UCSD-AML1 (cell line): ENCODE data around the gene MAD1L1.

Experiments used
- DNase-seq: peaks from one replicate; lab custom pipeline; 2025; ENCODE audit not compliant: unreplicated experiment; lab: John Stamatoyannopoulos, UW

The MAD1L1 gene

DNA sequence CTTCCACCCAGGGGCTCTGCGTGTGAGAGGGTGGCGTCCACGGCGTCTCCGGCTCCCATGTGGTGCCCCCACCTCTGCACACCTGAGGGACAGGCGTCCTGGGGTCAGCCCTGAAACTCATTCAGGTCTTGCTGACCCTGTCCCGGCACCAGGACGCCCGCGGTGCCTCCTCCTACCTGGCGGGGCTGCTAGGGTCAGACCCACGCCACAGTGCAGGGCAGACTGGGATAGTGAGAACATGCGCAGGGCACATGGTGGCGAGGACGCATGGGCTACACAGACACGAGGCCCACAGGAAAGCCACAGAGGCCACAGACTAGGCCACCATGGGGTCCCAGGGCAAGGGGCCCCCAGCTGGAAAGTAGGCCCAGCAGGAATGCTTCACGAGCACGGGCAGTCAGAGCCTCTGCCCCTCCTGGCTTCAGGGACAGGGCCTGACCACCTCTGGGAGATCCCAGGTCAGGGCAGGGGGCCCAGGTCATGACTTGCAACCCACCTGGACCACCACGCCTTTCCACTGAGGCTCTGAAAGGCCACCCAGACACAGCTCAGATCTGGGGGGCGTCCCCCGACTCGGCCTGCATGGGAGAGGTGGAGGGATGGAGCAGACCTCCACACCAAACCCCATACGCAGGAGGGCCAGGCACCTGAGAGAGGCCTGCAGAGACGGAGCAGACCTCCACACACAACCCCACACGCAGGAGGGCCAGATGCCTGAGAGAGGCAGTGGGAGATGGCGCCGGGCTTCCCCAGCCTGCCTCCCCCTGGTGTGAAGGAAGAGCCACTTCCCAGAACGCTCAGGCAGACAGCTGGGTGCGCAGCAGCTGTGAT, 374.1 kb downstream of the MAD1L1 start:
- DNase-seq = no peak

DNA sequence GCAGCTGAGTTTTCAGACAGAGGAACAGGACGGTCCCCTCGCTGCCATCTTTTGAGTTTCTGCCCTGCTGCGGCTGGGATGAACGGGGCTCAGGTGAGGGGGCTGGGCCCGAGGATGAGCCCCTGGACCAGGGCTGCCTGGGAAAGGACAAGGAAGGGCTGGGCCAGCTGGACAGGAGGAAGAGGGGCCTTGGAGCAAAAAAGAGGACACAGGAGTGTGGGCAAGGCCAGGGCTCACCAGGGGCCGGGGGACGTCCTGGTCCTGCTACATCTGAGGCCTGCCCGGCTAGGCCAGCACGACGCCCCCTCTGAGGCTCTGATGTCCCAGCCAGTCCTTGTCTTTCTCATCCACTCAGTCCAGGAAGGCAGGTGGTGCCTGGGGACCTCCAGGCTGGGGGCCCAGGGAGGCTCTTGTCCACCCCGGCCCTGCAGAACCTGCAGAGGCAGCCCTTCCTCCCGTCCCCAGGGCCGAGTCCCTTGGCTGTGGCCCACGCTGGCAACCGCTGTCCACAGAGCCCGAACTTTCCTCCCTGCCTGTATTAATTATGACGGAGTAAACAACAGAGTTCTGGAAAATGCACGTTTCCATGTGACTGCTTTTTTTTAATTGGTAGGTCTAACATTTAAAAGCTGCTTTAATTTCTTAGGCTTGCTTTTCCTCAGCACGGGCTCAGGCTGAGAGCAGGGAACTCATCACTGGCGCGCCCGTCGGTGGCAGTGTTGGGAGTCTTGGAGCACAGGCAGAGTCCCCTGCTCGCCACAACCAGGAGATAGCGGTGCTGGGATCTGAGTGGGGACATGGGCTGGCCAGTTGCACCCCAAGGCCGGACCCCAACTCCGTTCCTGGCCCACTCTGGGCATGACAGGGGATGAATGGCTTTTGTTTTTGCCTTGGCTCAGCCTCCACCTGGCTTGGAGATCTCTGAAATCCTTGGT, 375.0 kb downstream of the MAD1L1 start:
- DNase-seq = no peak

DNA sequence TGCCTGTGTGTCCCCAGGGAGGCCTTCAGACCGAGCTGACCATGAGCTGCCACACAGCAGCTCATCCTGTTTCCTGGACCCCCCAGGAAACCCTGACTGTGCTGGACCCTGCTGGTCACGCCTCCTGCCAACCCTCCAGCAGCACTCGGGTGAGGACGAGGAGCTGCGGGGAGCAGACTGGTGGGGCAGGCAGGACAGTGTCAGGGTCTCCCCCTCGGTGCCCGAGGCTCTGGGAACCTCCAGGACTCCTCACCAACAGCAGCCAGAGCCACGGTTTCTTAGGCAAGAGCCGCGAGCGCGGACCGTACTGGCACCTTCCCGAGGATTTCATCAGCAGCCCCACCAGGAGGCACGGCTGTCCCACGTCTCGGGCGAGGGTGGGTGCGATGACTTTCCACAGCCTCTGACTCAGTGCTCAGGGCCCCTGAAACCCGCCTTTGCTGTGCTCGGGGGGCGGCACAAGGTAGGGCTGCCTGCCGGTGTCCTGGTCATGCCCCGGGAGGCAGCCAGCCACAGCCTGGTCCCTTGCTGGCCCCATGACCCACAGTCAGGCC, 375.8 kb downstream of the MAD1L1 start:
- DNase-seq = no peak

DNA sequence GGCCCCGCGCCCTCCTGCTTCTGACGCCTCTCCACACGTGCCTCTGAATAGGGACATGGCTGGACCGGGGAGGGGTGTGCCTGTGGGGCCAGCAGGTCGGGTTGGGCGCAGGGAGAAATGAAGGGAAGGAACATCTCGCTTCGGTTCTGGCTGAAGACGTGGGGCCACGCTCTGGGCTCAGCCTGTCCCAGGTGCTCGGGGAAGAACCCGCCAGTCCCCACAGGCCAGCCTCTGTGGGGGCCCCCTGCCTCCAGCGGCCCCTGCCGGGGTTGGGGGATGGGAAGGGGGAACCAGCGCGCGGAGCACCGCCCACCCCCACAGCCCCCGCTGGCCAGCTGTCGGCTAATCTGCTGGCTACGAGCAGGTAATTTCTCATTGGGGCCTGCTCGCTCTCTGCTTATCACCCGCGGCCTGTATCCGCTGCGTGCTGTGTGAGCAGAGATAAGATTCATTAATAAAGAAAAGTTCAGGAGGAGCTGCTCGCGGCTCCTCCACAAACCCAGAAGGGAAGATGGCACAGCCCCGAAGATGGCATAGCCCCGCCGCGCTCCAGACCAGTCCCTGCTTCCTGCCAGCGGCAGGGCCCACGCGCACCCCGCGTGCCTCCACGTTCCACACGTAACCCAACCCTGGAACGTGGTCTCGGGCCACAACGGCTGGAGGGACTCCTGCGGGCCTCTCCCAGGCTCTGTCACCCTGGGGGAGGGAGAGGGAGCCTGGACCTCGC, 376.4 kb downstream of the MAD1L1 start:
- DNase-seq = no peak

DNA sequence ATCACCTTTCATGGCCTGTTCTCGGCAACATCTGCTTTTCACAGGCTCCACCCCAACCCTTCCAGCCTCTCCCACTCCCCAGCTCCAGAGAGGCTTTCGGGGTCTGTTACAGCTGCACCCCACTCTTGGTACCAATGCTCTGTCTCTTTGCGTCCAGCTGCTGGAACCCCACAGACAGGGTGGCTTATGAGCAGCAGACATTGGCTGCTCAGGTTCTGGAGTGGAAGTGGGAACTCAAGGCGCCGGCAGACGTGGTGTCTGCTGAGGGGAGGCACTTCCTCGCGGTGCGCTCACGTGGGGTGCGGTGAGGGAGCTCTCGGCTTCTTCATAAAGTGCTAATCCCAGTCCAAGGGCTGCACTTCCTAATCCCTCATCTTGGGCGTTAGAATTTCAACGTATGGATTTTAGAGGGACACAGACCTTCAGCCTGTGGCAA, 377.0 kb downstream of the MAD1L1 start:
- DNase-seq = no peak

DNA sequence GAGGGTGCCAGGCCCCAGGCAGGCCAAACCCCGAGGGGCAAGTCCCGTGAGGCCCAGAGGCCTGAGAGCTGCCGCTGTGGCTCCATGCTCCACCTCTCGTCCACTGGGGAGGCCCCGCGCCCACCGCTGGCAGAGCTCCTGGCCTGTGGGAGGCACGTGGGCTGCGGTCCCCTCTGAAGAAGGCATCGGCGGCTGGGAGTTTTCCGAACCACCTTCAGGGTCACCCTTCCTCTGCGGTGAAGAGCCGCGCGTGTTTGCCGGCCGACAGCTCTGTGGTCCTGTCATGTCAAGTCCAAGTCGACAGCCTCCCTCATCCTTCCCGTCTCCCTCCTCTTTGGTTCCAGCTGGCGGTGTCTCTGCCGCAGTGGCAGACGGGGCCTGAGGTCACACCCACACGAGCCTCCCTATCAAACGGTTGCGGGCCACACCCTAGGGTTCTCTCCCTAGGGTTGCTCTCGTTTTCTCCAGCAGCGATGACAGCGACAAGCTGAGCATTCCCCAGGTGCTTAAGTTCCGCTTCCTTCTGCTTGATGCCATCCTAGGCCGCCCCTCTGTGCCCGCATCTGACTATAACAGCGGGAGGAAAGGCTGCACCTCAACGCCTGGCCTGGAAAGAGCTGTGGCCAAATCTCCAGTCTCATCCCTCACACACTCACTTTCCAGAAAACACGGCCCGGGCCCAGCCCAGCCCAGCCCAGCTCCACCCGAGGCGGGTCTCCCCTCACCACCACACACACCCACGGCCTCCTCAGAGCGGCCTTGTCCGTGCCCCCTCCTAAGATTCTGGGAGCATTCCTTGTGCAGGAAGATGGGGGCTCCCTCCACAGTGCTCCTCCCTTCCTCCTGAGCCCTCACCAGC, 377.6 kb downstream of the MAD1L1 start:
- no peak for DNase-seq

DNA sequence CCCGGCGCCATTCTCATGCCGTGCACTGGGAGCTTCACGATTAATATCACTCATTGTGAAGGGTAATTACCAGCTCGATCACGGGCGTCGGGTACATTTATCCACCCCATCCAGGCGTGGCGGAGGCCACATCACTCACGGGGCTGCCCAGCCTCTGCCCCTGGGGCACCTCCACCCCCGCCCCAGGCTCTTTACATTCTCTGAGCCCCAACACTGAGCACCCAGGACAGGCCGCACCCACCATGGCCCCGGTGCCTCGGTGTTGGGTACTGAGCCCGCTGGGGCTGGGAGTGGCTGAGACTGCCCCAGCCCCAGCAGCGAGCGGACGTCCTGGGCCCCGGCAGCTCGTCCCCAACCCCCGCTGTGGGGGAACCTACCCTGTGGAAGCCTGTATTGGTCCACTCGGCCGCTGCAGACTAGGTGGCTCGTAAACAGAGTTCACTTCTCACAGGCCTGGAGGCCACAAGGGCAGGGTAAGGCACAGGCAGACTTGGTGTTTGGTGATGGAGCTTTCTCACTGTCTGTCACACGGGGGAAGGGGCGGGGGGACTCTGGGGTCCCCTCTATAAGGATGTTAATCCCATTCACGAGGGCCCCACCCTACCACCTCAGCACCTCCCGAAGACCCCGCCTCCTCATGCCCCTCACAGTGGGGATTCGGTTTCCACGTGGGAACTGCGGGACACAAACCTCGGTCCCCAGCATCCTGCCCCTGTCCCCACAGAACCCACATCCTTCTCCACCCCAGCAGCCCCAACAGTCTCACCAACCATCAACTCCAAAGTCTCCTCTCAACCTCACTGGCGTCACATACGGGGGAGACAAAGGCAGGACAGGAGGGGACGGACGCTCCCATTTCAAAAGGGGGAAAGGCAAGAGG, 378.5 kb downstream of the MAD1L1 start:
- no peak for DNase-seq

DNA sequence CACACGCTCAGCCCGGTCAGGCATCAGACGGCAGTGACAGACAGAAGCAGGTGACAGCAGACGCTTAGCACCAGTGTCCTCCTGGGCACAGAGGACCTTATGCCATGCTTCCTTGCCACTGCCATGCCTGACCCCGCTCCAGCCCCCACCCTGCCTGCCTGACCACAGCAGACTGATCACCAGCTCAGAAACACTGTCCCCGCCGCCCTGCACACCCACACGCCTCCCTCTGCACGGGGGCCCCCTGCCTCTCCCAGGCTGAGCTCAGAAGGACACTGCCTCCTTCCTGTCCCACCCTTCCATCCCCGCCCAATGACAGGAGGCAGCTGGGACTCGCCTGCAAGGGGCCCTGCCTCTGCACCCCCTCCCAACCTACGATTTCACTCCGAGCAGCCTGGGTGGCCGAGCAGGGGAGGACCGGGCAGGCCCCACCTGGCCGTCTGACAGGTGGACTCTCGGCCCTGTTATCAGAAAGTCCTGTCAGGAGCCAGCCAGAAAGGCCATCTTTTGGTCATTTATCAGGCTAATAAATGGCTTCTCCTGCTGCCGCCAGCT, 379.2 kb downstream of the MAD1L1 start:
- DNase-seq = no peak

DNA sequence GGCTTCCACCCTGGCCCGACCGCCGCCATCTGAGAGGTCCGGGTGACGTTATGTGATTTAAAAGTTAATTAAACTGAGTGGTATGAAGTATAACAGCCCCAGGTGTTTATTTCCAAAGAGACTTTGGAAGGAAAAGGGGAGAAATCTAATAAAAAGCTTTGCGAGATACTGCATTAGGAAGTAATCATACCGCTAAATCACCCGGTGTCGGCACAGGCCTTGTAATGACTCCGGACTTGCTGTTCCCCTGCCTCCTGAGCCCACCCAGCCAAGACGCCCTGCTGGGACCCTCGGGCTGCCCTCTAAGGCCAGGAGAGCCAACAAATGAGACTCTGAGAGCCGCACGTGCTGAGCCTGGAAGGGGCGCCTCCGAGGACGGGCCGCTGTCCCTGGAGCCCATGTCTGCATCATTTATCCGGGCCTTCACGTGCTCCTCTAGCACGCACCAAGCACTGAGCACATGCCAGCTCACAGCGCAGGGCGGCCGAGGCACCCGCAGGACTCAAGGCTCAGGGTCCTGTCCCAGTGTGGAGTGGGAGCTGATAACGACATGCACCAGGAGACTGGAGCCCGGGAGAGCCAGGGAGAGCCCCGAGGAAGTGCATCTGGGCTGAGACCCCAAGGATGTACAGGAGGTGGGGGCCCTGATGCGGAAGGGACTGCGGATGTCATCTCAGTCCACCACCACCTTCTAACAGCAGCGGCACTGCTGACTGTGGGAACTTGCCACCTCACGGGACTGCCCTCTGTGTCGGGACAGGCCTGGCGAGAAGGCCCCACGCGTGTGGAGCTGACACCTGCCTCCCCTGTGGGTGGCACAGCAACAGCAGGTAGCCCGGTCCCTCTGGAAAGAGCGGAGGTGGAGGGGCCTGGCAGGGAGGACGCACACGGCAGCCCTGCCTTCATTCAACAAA, 380.0 kb downstream of the MAD1L1 start:
- no peak for DNase-seq

DNA sequence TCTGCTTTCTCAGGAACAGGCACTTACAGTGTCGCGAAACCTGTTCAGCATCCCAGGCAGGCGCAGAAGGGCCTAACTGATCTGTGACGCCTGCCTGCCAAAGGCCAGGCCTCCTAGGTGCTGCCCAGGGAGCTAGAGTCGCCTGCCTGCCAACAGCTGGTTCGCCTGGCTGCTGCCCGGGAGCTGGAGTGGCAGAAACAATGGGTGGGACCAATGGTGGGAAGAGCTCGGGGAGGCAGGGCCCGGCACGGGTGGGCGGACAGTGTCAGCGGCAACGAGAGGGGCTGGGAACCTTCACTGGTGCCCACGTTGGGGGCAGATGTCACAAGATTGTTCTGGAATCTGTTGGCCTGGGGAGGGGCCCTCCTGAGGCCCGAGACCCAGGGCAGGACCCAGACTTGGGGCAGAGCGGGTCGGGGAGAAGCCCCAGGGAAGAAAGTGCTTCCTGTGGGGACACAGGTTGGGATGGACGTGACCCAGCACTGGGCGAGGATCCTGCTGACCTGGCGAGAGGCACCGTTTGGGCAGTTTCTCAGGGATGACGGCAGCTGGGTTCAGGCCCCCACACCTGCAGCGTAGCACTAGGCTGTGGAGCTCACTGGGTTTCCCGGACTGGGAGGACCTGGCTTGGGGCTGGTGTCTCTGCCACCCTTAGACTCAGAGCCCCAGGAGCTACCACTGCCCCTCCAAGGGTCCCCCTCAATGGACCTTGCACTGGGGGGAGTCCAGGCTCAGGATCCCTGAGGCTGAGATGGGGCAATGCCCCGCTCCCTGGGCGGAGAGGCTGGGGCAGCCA, 380.8 kb downstream of the MAD1L1 start:
- no peak for DNase-seq

DNA sequence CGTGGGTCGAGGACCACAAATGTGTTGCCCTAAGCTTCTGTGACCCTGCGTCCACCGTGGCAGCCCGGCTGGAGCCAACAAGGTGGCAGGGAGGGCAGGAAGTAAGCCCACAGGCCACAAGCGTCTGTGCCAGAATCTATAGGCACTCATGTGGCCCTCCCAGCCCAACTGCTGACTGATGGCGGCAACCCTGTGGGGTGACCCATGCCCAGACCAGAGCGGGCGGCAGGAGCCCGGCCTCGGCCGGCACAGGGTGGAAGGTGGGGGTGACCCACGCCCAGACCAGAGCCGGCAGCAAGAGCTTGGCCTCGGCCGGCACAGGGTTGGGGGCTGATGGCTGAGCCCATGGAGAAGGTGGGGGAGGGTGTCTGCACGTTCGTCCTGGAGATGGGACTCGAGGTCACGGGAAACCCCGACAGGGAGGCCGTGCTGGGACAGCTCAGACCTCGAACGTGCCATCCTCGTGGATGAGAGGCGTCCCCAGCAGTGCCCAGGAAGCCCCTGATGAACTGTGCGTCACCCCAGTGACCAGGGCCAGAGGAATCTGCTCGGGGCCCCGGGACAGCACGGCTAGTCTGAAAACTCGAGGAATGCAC, 381.7 kb downstream of the MAD1L1 start:
- DNase-seq = no peak

DNA sequence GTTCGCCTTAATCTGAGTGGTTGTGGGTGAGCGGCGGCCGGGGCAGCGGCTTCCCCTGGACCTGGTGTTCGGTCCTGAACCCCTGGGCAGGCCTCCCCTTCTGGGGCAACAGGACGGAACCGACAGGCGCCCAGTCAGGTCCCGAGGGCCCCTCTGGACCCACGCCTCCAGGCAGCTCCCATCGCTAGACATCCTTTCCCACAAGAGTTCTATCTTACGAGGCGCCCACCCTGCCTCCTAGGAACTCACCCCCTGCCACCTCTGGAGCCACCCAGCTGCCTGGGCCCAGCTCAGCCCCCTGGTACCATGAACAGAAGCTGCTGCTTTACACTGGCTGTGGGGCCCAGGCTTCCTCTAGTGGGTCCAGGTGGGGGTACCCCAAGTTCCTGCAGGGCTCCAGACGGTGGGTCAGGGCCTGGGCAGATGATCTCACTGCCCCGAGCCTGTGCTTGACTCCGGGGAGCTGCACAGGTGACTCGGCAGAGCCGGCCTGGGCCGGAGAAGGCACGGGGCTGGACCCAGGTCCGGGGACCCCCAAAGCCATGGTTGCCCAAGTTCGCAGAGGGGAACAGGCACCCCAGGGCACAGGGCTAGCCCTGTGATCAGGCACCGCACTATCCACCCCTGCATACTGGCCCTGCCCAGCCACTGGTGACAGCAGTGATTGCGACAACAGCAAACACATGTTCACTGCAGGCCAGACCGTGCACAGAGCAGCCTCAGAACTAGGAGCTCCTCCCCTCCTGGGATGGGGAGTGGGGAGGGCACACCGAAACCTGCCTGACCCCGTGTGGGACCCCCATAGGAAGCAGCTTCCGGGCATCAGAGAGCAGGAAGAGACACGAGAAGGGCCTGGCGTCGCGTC, 382.4 kb downstream of the MAD1L1 start:
- DNase-seq = no peak

DNA sequence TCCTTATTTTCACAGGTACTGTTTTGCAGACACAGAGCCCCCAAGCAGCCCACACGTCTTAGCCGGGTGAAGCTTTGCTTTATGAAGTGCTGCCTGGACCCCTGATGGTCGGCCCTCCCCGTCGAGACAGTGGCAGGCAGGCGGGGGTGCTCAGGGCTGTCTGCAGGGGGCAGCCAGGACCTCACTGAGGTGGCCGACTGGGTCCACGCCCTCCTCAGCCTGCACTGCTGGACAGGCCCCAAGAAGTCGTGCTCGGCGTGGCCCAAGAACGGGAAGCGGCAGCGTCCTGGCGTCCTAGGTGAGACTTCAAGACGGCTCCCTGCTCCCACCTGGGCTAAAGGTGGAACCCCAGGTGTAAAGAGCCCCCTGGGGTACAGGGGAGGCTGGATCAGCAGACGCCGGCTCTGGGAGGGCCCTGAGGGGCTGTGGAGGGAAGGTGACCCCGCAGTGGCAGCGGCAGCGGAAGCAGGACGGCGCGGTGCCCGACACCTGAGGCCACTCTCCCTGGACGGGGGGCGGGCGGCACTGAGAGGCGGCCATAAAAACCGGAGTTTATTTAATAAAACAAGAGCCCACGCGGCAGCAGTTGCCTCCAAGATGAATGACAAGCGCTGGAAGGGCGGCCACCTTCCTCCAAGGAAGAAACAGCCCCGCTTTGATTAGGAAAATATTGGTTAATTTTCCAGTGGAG, 383.2 kb downstream of the MAD1L1 start:
- DNase-seq = no peak

DNA sequence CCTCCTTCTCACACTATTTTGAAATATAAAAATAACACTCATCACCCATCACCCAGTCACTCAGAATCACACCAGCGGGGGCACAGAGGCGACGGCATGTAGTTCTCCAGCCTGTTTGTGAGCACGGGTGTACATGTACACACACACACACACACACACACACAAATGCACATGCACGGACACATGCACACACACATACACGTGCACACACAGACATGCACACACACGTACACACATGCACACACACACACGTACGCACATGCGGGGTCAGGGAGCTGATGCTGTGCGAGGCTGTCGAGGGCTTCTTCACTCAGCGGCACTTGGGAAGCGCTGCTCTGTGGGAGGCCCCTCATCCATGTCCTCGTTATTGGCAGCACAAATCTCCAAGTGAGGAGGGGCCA, 383.8 kb downstream of the MAD1L1 start:
- no peak for DNase-seq

DNA sequence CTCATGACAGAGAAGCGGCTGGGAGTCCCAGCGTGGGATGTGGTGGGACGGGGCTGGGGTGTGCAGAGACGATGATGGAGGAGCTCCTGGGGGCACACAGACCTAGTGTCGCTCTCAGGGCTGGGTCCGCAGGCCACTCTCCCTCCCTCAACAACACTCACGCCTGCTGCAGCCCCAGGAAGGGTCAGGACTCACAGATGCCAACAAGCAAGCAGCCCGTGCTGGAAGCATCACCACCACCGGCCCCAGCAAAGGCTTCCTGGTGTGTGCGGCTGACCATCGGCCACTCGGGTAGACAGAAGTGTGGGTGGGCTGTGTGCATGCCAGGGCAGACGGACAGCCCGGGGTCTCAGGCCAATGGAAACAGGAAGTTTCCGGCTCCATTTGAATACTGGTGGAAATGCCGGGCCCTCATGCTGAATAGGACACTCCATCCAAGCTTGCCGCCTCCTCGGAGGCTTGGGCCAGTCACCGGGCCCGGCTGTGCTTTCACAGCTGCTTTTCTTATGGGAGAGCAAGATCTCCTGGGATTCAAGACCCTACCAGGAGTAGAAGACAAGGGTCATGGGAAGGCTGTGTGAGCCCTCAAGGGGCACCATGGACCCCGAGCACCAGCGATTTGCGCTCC, 384.6 kb downstream of the MAD1L1 start:
- DNase-seq = no peak
